ENCODE results near the gene PAK5. TPM values are rescaled to one million over a fixed set of nuclear protein-coding genes. Genes with fewer than 3 reads are reported as not detected.
A peak's percentile ranks its signal among the peaks of the same experiment; 100 is the strongest.

The PAK5 gene
- total and polyA plus RNA-seq, 2 of the 13 experiments (the other 11 are each of a cell fraction or from before 2014, with no cell fraction given) = not detected

DNA sequence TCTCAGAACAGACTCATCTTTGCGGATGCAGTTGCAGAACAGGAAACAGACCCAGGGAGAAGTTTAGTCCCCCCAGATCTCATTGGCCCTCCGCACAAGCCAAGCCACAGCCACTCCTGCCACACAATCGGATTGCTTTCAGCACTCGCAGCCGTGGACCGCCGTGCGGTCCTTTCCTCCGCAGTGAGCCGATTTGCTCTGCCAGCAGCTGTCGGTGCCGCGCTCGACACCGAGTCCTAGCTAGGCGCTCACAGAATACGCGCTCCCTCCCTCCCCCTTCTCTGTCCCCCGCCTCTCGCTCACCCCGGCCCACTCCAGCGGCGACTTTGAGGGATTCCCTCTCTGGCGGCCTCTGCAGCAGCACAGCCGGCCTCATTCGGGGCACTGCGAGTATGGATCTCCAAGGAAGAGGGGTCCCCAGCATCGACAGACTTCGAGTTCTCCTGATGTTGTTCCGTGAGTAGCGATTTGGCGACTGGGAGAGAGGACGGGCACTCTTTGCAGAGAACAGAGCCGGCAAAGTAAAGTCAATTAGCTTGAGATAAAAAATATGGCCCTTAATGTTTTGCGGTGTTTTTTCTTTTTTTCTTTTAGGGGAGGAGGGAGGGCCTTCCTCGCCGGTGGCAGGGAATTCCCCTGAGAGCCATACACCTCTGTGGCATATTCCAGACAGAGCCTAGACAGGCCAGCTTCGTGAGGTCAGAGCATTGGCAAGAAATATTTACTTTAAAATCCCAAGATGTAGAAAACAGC is 324.2 kb downstream of the PAK5 start, which contains the start of gene LAMP5:
Gene LAMP5 (plus strand): TSS at position 130 of the 753 bp plus-strand sequence. CDS start 263 bp downstream, at position 393.
- no peak within 1 kb of the TSS for H2AFZ ChIP-seq (ENCODE audit: low read length)
- H3K4me1 ChIP-seq (ENCODE audit: insufficient read depth, low read length) = no peaks in the 10 kb centered on the region
- peak; percentile 74 for ATAC-seq
- no peak for DNase-seq (ENCODE audit: low spot score)
- WGBS (ENCODE audit: low lambda C conversion rate) = 12% methylated on average over 38 of the region's 38 CpGs
- TF ChIP-seq ZMAT3 (CRISPR knock-in tag; conservative IDR thresholded peaks at IDR 0.05) (no peak), CBX2 (IDR thresholded peaks at IDR 0.05; ENCODE audit: low read depth, low read length) (peak; percentile 40; the same call in 1 of the 2 replicates), CBX2 (CRISPR knock-in tag; IDR thresholded peaks at IDR 0.05; ENCODE audit: low read depth) (no peak), CAMTA2 (CRISPR knock-in tag; IDR thresholded peaks at IDR 0.05; ENCODE audit: borderline replicate concordance) (no peak), EZH2 (conservative IDR thresholded peaks at IDR 0.05; ENCODE audit: low read depth, low read length) (peak; percentile 86), CREB1 (IDR thresholded peaks at IDR 0.05) (no peak), CREB1 (CRISPR knock-in tag; IDR thresholded peaks at IDR 0.05) (no peak)
- TF ChIP-seq, protein P1, sequence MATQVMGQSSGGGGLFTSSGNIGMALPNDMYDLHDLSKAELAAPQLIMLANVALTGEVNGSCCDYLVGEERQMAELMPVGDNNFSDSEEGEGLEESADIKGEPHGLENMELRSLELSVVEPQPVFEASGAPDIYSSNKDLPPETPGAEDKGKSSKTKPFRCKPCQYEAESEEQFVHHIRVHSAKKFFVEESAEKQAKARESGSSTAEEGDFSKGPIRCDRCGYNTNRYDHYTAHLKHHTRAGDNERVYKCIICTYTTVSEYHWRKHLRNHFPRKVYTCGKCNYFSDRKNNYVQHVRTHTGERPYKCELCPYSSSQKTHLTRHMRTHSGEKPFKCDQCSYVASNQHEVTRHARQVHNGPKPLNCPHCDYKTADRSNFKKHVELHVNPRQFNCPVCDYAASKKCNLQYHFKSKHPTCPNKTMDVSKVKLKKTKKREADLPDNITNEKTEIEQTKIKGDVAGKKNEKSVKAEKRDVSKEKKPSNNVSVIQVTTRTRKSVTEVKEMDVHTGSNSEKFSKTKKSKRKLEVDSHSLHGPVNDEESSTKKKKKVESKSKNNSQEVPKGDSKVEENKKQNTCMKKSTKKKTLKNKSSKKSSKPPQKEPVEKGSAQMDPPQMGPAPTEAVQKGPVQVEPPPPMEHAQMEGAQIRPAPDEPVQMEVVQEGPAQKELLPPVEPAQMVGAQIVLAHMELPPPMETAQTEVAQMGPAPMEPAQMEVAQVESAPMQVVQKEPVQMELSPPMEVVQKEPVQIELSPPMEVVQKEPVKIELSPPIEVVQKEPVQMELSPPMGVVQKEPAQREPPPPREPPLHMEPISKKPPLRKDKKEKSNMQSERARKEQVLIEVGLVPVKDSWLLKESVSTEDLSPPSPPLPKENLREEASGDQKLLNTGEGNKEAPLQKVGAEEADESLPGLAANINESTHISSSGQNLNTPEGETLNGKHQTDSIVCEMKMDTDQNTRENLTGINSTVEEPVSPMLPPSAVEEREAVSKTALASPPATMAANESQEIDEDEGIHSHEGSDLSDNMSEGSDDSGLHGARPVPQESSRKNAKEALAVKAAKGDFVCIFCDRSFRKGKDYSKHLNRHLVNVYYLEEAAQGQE (IDR thresholded peaks at IDR 0.05; ENCODE audit: borderline replicate concordance in 1 of 2, low read depth in 1 of 2, low read length in 2 of 2) = peak; percentile 8 to 83; a peak in 3 of 4 replicates
- no peak within 1 kb of the TSS for H3K4me3 ChIP-seq (replicated peaks in 1 of 3; ENCODE audit: insufficient read depth in 1 of 3, low read depth in 2 of 3, low read length in 3 of 3)
- no peaks in the 10 kb centered on the region for H3K36me3 ChIP-seq (replicated peaks in 1 of 2; ENCODE audit: control insufficient read depth in 1 of 2, insufficient read depth in 2 of 2, low read length in 2 of 2)
- no peak within 1 kb of the TSS for H3K27ac ChIP-seq (ENCODE audit: extremely low read length, insufficient read depth, low read length)
- no peaks in the 10 kb centered on the region for H3K79me2 ChIP-seq (ENCODE audit: insufficient read depth, low read length)
- intact Hi-C loops (cut with micrococcal nuclease; ENCODE audit: unreplicated experiment) (no loop called here), in situ Hi-C loops (cut with HindIII; ENCODE audit: extremely low pct_ligation_motif_present, low pct_unique_long_range_greater_than_20kb) (no loop called here)
- BruUV-seq (replicated peaks) = no TSS peak
- H3K4me2 ChIP-seq (ENCODE audit: low read depth, low read length) = no peak within 1 kb of the TSS
- H3K9ac ChIP-seq (ENCODE audit: insufficient read depth, low read depth, low read length) = no peak within 1 kb of the TSS
- peaks cover 2 to 62% of the 10 kb centered on the region in 2 experiments; a peak in 4 of 5 replicates for H3K27me3 ChIP-seq (ENCODE audit: control insufficient read depth in 1 of 2, insufficient read depth in 2 of 2, low read length in 2 of 2)
- POLR2A ChIA-PET = no interaction called here
- FAIRE-seq = no peak
- CTCF ChIA-PET (ENCODE audit: low intra/inter-chr PET ratio, low total read pairs) = no interaction called here
- no peaks in the 10 kb centered on the region for H4K20me1 ChIP-seq (ENCODE audit: insufficient read depth, low read length)
- H3K9me3 ChIP-seq (ENCODE audit: low read length) = no peaks in the 10 kb centered on the region
